ENCODE data around the gene ABCC4. TPM values are rescaled to one million over a fixed set of nuclear protein-coding genes. Genes with fewer than 3 reads are reported as not detected.

Gene ABCC4
- total and polyA plus RNA-seq, 4 donors, result 0.74 to 22.5 (median 2.0) TPM

DNA sequence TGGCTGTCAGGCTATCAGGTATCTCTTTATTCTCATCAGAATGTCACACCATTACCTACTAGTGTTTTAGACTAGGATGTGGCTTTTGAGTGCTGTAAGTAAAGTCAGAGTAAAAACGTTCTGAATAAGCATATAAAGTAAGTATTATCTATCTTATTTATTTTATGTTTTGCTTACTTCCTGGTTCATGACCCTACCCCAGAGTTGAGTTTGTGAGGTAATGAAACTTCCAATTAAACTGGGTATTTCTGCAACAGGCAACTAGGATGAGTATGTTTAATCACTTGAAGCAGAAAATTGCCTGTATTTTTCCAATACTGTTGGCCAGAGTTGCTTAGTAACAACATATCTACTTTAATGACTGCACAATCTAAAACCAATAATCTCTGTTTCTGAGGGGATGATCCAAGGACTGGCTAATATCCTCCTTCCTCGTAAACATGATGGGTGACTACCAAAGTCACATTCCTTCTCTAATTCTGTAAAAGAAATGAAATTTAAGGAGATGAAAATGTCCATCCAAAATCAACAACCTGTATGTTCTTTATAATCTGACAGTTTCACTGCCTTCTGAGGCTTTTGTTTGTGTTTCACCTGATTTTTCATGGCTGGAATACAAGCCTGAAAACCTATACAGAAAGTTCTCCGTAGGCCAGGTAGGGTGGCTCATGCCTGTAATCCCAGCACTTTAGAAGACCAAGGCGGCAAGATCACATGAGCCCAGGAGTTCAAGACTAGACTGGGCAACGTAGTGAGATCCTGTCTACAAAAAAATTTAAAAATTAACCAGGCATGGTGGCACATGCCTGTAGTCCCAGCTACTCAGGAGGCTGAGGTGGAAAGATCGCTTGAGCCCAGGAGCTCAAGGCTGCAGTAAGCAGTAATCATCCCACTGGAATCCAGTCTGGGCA is 83.1 kb downstream of the ABCC4 start:
- TF ChIP-seq YY1 (IDR thresholded peaks at IDR 0.05), result no peak
- TF ChIP-seq RAD21 (IDR thresholded peaks at IDR 0.05), result no peak
- no peak for TF ChIP-seq FOXA2 (IDR thresholded peaks at IDR 0.05)
- no peak for TF ChIP-seq RXRA (IDR thresholded peaks at IDR 0.05)
- TF ChIP-seq, protein P1, sequence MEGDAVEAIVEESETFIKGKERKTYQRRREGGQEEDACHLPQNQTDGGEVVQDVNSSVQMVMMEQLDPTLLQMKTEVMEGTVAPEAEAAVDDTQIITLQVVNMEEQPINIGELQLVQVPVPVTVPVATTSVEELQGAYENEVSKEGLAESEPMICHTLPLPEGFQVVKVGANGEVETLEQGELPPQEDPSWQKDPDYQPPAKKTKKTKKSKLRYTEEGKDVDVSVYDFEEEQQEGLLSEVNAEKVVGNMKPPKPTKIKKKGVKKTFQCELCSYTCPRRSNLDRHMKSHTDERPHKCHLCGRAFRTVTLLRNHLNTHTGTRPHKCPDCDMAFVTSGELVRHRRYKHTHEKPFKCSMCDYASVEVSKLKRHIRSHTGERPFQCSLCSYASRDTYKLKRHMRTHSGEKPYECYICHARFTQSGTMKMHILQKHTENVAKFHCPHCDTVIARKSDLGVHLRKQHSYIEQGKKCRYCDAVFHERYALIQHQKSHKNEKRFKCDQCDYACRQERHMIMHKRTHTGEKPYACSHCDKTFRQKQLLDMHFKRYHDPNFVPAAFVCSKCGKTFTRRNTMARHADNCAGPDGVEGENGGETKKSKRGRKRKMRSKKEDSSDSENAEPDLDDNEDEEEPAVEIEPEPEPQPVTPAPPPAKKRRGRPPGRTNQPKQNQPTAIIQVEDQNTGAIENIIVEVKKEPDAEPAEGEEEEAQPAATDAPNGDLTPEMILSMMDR (IDR thresholded peaks at IDR 0.05; ENCODE audit: low read depth, low read length, missing input control), result no peak
- TF ChIP-seq SP1 (IDR thresholded peaks at IDR 0.05), result no peak
- TF ChIP-seq HNF4A (conservative IDR thresholded peaks at IDR 0.05), result no peak
- TF ChIP-seq, protein P2, sequence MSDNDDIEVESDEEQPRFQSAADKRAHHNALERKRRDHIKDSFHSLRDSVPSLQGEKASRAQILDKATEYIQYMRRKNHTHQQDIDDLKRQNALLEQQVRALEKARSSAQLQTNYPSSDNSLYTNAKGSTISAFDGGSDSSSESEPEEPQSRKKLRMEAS (IDR thresholded peaks at IDR 0.05), result no peak
- no peak for TF ChIP-seq GABPA (IDR thresholded peaks at IDR 0.05 in 1 of 2, conservative IDR thresholded peaks at IDR 0.05 in 1 of 2)
- TF ChIP-seq, protein P3, sequence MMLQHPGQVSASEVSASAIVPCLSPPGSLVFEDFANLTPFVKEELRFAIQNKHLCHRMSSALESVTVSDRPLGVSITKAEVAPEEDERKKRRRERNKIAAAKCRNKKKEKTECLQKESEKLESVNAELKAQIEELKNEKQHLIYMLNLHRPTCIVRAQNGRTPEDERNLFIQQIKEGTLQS (IDR thresholded peaks at IDR 0.05), result no peak
- no peak for TF ChIP-seq FOXA1 (IDR thresholded peaks at IDR 0.05)
- TF ChIP-seq NR2F2 (IDR thresholded peaks at IDR 0.05), result no peak
- no peak for TF ChIP-seq HNF4G (IDR thresholded peaks at IDR 0.05)
- TF ChIP-seq TAF1 (conservative IDR thresholded peaks at IDR 0.05), result no peak
- TF ChIP-seq, protein P4, sequence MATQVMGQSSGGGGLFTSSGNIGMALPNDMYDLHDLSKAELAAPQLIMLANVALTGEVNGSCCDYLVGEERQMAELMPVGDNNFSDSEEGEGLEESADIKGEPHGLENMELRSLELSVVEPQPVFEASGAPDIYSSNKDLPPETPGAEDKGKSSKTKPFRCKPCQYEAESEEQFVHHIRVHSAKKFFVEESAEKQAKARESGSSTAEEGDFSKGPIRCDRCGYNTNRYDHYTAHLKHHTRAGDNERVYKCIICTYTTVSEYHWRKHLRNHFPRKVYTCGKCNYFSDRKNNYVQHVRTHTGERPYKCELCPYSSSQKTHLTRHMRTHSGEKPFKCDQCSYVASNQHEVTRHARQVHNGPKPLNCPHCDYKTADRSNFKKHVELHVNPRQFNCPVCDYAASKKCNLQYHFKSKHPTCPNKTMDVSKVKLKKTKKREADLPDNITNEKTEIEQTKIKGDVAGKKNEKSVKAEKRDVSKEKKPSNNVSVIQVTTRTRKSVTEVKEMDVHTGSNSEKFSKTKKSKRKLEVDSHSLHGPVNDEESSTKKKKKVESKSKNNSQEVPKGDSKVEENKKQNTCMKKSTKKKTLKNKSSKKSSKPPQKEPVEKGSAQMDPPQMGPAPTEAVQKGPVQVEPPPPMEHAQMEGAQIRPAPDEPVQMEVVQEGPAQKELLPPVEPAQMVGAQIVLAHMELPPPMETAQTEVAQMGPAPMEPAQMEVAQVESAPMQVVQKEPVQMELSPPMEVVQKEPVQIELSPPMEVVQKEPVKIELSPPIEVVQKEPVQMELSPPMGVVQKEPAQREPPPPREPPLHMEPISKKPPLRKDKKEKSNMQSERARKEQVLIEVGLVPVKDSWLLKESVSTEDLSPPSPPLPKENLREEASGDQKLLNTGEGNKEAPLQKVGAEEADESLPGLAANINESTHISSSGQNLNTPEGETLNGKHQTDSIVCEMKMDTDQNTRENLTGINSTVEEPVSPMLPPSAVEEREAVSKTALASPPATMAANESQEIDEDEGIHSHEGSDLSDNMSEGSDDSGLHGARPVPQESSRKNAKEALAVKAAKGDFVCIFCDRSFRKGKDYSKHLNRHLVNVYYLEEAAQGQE (IDR thresholded peaks at IDR 0.05), result no peak
- no peak for TF ChIP-seq EGR1 (IDR thresholded peaks at IDR 0.05; ENCODE audit: low read depth in 2 of 2)
- TF ChIP-seq JUND (IDR thresholded peaks at IDR 0.05), result no peak
- TF ChIP-seq, protein P5, sequence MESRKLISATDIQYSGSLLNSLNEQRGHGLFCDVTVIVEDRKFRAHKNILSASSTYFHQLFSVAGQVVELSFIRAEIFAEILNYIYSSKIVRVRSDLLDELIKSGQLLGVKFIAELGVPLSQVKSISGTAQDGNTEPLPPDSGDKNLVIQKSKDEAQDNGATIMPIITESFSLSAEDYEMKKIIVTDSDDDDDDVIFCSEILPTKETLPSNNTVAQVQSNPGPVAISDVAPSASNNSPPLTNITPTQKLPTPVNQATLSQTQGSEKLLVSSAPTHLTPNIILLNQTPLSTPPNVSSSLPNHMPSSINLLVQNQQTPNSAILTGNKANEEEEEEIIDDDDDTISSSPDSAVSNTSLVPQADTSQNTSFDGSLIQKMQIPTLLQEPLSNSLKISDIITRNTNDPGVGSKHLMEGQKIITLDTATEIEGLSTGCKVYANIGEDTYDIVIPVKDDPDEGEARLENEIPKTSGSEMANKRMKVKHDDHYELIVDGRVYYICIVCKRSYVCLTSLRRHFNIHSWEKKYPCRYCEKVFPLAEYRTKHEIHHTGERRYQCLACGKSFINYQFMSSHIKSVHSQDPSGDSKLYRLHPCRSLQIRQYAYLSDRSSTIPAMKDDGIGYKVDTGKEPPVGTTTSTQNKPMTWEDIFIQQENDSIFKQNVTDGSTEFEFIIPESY (IDR thresholded peaks at IDR 0.05), result no peak
- no peak for DNase-seq (ENCODE audit: low spot score)
- no peak overlapping the region for H3K4me3 ChIP-seq (ENCODE audit: low read depth in 1 of 3, low read length in 3 of 3)
- no peak overlapping the region for H3K9ac ChIP-seq (ENCODE audit: low read depth in 1 of 2, low read length in 2 of 2)
- no peaks in the 10 kb centered on the region for H3K9me3 ChIP-seq (ENCODE audit: control insufficient read depth in 4 of 4, low read length in 3 of 4)
- H3K36me3 ChIP-seq (ENCODE audit: control insufficient read depth in 4 of 4, insufficient read depth in 3 of 4, low read depth in 1 of 4, low read length in 3 of 4), result no peaks in the 10 kb centered on the region
- 74% methylated on average over 6 of the region's 6 CpGs for WGBS
- no peaks in the 10 kb centered on the region for H3K4me1 ChIP-seq (ENCODE audit: control insufficient read depth in 4 of 4, insufficient read depth in 4 of 4, low read length in 3 of 4)
- H3K27ac ChIP-seq (ENCODE audit: low read depth in 1 of 2, low read length in 2 of 2), result no peak overlapping the region
- no peaks in the 10 kb centered on the region for H3K27me3 ChIP-seq (ENCODE audit: control insufficient read depth in 4 of 4, insufficient read depth in 4 of 4, low read length in 3 of 4)
